WTC11 (cell line): ENCODE data around the gene HENMT1. TPM values are rescaled to one million over a fixed set of nuclear protein-coding genes. Genes with fewer than 3 reads are reported as not detected.

Experiments used
- ATAC-seq: fragments of 200-7000 bp; cut with Tn5 transposase; 2 replicates; pipeline ENCODE4 v1.10.0; 2021; ENCODE audit warnings: mild to moderate bottlenecking, moderate library complexity
- CTCF ChIA-PET: fragments of 300-600 bp; sonication (Branson Sonifier 250); formaldehyde crosslinking; loops from one replicate; lab custom pipeline; 2021; ENCODE audit warnings: antibody characterized with exemption; lab: Charles Lee
- POLR2A ChIA-PET: fragments of 350-600 bp; sonication (Branson Sonifier 250); formaldehyde crosslinking; loops from one replicate; lab custom pipeline; 2021; ENCODE audit warnings: antibody characterized with exemption; lab: Charles Lee
- DNase-seq: peaks from one replicate; pipeline ENCODE4 v3.0.0; 2021; ENCODE audit warnings: low spot score
- H3K27ac Mint-ChIP-seq: 2 replicates; pipeline ENCODE4 v1.8.0; 2021; ENCODE audit warnings: mixed read lengths
- H3K27me3 Mint-ChIP-seq: 2 replicates; pipeline ENCODE4 v1.8.0; 2021; ENCODE audit warnings: low read depth, mild to moderate bottlenecking, moderate library complexity, mixed read lengths
- H3K36me3 Mint-ChIP-seq: 2 replicates; pipeline ENCODE4 v1.8.0; 2021; ENCODE audit warnings: mixed read lengths
- H3K4me1 Mint-ChIP-seq: 2 replicates; pipeline ENCODE4 v1.8.0; 2022; ENCODE audit warnings: mixed read lengths
- H3K4me3 Mint-ChIP-seq: 2 replicates; pipeline ENCODE4 v1.8.0; 2021; ENCODE audit warnings: mild to moderate bottlenecking, moderate library complexity, mixed read lengths
- H3K9me3 Mint-ChIP-seq: 2 replicates; pipeline ENCODE4 v1.8.0; 2021; ENCODE audit warnings: mixed read lengths
- AR ChIP-seq: fragments of 250-450 bp; sonication (Bioruptor Pico); IDR thresholded peaks from 2 replicates; pipeline ENCODE4 v1.9.0; 2021; ENCODE audit warnings: mild to moderate bottlenecking
- ARID4B ChIP-seq: sonication (generic); formaldehyde crosslinking; IDR thresholded peaks from 2 replicates; pipeline ENCODE4 v1.8.0; 2023; ENCODE audit warnings: missing genetic modification reagents, mild to moderate bottlenecking, borderline replicate concordance
- ATF2 ChIP-seq: sonication (generic); formaldehyde crosslinking; IDR thresholded peaks from 2 replicates; pipeline ENCODE4 v1.8.1; 2022; ENCODE audit warnings: low read depth, missing genetic modification reagents, borderline replicate concordance
- ATF3 ChIP-seq: sonication (generic); formaldehyde crosslinking; conservative IDR thresholded peaks from 2 replicates; pipeline ENCODE4 v1.8.1; 2022; ENCODE audit warnings: mild to moderate bottlenecking, missing genetic modification reagents
- E2F5 ChIP-seq: sonication (generic); formaldehyde crosslinking; IDR thresholded peaks from 2 replicates; pipeline ENCODE4 v1.8.1; 2022; ENCODE audit warnings: mild to moderate bottlenecking, moderate library complexity, missing genetic modification reagents
- KAT7 ChIP-seq: sonication (generic); formaldehyde crosslinking; IDR thresholded peaks from 2 replicates; pipeline ENCODE4 v1.8.1; 2023; ENCODE audit warnings: missing genetic modification reagents, mild to moderate bottlenecking, borderline replicate concordance
- MXD4 ChIP-seq: fragments of 250-450 bp; sonication (Bioruptor Pico); IDR thresholded peaks from 2 replicates; pipeline ENCODE4 v1.8.0; 2021; ENCODE audit warnings: mild to moderate bottlenecking, moderate library complexity, borderline replicate concordance
- NR1H2 ChIP-seq: sonication (generic); formaldehyde crosslinking; IDR thresholded peaks from 2 replicates; pipeline ENCODE4 v1.9.0; 2021; ENCODE audit warnings: mild to moderate bottlenecking, moderate library complexity, missing genetic modification reagents
- PREB ChIP-seq: sonication (generic); formaldehyde crosslinking; IDR thresholded peaks from 2 replicates; pipeline ENCODE4 v1.8.1; 2022; ENCODE audit warnings: mild to moderate bottlenecking, missing genetic modification reagents, moderate library complexity, borderline replicate concordance
- SMAD3 ChIP-seq: sonication (generic); formaldehyde crosslinking; IDR thresholded peaks from 2 replicates; pipeline ENCODE4 v1.8.0; 2022; ENCODE audit warnings: missing genetic modification reagents, mild to moderate bottlenecking, borderline replicate concordance
- SOX15 ChIP-seq: fragments of 250-450 bp; sonication (Bioruptor Pico); IDR thresholded peaks from 2 replicates; pipeline ENCODE4 v1.9.0; 2021; ENCODE audit warnings: mild to moderate bottlenecking
- ZNF219 ChIP-seq: sonication (generic); formaldehyde crosslinking; IDR thresholded peaks from 2 replicates; pipeline ENCODE4 v1.8.0; 2023; ENCODE audit warnings: missing genetic modification reagents, mild to moderate bottlenecking, borderline replicate concordance
- total RNA-seq: library from RNA; stranded (reverse); gene quantifications from 3 replicates; pipeline ENCODE4 v1.2.3, GENCODE V29; 2021

The HENMT1 gene
- total RNA-seq, 1 experiment from 2014 or later = 4.7 TPM

GRCh38 chr1:108634521-108634920 lies 26.4 kb downstream of the HENMT1 start (continued):
- TF ChIP-seq AR (CRISPR knock-in tag) = no peak
- TF ChIP-seq, all 79 proteins: peak for 0

GRCh38 chr1:108628665-108629064 lies 32.2 kb downstream of the HENMT1 start:
- ATAC-seq (no peak), DNase-seq (no peak)
- no peaks in the 10 kb centered on the region for H3K4me1 Mint-ChIP-seq
- ChIA-PET POLR2A (no interaction called here), CTCF (no interaction called here)
- peaks cover 33% of the 10 kb centered on the region for H3K36me3 Mint-ChIP-seq
- no peaks in the 10 kb centered on the region for H3K9me3 Mint-ChIP-seq
- no peak overlapping the region for H3K27ac Mint-ChIP-seq
- no peaks in the 10 kb centered on the region for H3K27me3 Mint-ChIP-seq
- no peak overlapping the region for H3K4me3 Mint-ChIP-seq
- TF ChIP-seq ATF2 (CRISPR knock-in tag) (no peak), NR1H2 (CRISPR knock-in tag) (no peak), AR (CRISPR knock-in tag) (no peak), MXD4 (CRISPR knock-in tag) (no peak), PREB (CRISPR knock-in tag) (no peak), ATF3 (no peak), SOX15 (CRISPR knock-in tag) (no peak), ZNF219 (CRISPR knock-in tag) (no peak), E2F5 (CRISPR knock-in tag) (no peak), KAT7 (CRISPR knock-in tag) (no peak), SMAD3 (CRISPR knock-in tag) (no peak), ARID4B (CRISPR knock-in tag) (no peak)
